AG09309 (cell line): ENCODE results near the gene MSX1.
A peak's percentile ranks its signal among the peaks of the same experiment; 100 is the strongest.

ENCODE experiments used
- DNase-seq: peaks from one replicate; pipeline ENCODE4 v3.0.0-alpha.2; 2010; ENCODE audit warnings: low read depth
- H3K4me3 ChIP-seq: 2 replicates; pipeline ENCODE4 v1.5.1; 2011; ENCODE audit warnings: mild to moderate bottlenecking, low read depth, low read length, moderate library complexity; ENCODE audit not compliant: control insufficient read depth
- TF ChIP-seq, protein P1 (sequence below): IDR thresholded peaks from 2 replicates; pipeline ENCODE4 v1.5.1; 2011; ENCODE audit warnings: mild to moderate bottlenecking, low read depth, low read length, inconsistent platforms; ENCODE audit not compliant: insufficient read depth, control insufficient read depth; ENCODE audit errors: missing control alignments

Gene MSX1

GRCh38 chr4:4857001-4857808 is 2.3 kb upstream of the MSX1 start:
- DNase-seq = no peak
- no peak overlapping the region for H3K4me3 ChIP-seq
- TF ChIP-seq, protein P1, sequence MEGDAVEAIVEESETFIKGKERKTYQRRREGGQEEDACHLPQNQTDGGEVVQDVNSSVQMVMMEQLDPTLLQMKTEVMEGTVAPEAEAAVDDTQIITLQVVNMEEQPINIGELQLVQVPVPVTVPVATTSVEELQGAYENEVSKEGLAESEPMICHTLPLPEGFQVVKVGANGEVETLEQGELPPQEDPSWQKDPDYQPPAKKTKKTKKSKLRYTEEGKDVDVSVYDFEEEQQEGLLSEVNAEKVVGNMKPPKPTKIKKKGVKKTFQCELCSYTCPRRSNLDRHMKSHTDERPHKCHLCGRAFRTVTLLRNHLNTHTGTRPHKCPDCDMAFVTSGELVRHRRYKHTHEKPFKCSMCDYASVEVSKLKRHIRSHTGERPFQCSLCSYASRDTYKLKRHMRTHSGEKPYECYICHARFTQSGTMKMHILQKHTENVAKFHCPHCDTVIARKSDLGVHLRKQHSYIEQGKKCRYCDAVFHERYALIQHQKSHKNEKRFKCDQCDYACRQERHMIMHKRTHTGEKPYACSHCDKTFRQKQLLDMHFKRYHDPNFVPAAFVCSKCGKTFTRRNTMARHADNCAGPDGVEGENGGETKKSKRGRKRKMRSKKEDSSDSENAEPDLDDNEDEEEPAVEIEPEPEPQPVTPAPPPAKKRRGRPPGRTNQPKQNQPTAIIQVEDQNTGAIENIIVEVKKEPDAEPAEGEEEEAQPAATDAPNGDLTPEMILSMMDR = no peak

DNA sequence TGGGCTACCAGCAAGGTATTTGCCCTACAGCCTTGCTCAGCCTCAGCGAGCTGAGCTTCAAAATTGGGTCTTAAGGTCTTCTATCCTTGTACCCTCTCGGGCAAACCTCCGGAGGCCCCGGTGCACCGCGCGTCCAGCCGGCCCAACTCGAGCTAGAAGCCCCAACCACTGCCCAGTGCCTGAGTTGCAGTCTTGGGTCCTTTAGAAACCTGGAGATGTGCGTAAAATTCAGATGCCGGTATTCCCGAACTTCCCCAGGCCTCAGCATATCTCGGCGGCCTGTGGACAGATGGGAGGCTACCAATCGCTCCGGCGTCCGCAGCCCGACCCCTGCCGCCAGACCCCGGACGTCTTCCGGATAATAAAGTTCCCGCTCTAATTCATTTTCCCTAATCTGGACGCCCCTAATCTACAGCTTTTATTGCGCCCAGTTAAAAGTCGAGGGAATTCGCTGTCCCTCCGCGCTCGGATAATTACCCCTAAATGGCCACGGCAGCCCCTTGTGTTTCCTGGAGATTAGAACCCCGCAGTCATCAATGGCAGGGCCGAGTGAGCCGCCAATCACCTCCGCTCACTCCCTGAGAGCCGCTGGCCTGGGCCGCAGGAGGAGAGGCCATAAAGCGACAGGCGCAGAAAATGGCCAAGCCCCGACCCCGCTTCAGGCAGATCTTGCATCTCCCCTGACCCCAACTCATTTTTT is 1.5 kb upstream of the MSX1 start:
- no peak for DNase-seq
- TF ChIP-seq, protein P1 = no peak

DNA sequence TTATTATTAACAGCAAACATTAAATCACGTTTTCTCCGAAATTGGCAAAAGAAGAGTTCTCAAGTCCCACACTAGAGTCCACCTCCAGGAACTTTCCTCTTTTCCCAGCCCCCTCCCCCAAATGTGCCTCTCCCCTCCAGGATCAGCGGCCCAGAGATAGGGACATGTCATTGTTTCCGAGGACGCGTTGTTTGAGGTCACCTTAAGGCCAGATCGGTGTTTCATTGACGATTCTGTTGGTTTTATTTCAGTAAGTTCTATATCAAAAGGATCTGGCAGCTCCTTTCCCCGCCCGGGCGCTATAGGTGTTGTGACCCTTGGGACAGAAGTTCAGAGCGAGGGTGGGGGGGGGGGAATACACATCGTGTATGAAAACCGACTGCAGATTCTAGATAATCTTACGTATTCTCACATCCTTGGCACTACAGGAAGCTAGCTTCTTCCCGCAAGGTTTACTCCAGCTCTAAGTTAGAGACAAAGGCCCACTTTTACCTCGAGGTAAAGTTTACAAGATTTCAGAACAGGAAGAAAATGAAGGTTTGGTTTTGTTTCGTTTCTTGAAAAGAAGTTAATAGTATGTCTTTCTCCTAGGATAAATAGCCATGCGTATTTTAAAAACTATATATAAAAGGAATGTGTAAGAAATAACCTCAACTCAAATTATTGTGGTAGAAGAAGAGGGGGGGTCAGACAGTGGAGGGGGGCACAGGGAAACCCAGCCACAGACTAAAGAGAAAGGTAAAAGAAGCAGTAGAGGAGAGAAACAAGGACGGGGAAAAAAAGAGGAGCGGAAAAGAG is 739 bp upstream of the MSX1 start:
- H3K4me3 ChIP-seq = peak overlapping the region; percentile 97
- TF ChIP-seq, protein P1 = no peak
- DNase-seq = no peak

More for the DNA sequence above, 1.5 kb upstream of the MSX1 start:
- H3K4me3 ChIP-seq = no peak overlapping the region

- TF ChIP-seq, protein P1 = no peak
- DNase-seq = no peak
- peak overlapping the region; percentile 97 for H3K4me3 ChIP-seq
These were observed 534 bp downstream of the MSX1 start for GRCh38 chr4:4859799-4860599.

DNA sequence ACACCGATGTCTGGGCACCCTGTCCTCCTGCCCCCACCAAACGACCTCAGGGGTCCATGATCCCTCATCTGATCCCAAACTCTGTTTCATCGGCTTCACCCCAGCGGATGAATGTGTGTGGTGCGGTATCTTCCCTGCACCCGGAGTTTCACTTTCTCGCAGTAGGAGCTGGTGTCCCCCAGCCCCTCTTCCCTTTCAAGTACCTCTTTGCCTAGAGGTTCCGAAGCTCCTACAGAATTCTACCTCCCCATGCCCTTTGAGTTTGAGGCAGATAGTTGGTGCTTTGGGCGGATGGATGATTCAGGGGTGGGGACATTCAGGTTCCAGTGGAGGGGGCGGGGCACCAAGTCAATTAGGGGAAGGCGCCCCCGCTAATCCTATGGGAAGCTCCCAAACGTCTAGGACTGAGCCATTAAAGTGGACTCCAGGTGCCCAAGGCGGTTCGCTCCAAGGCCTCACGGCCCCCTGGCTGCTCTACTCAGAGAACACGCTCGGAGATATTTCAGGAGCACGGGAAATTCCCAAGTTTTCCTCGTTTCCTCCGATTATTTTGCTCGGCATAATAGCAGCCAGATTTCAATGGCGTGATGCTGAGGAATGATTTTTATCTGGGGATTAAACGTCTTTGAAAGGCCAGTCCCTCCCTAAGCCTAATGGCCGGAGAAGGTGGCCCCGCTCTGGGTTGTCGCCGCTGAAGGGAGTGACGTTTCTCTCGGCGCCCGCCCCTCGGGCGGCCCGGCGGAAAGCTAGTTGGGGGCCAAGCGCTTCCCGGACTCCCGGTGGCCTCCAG is 1.3 kb downstream of the MSX1 start:
- H3K4me3 ChIP-seq = peak overlapping the region; percentile 97
- no peak for DNase-seq
- TF ChIP-seq, protein P1 = peak; percentile 15
